ENCODE results near the gene RUVBL1. TPM values are rescaled to one million over a fixed set of nuclear protein-coding genes. Genes with fewer than 3 reads are reported as not detected.

The RUVBL1 gene
- total RNA-seq, 1 donor from 2014 or later: 53.8 TPM

- DNase-seq (ENCODE audit: low read depth in 2 of 2): peak; percentile 62 to 66
Observed at GRCh38 chr3:128068156-128068620, 55.4 kb downstream of the RUVBL1 start.

GRCh38 chr3:128067489-128067888 is 56.1 kb downstream of the RUVBL1 start:
- no peak for DNase-seq (ENCODE audit: low read depth in 2 of 2)

- no peak for DNase-seq (ENCODE audit: low read depth in 2 of 2)
Observed at GRCh38 chr3:128066676-128067075, 56.9 kb downstream of the RUVBL1 start.

DNA sequence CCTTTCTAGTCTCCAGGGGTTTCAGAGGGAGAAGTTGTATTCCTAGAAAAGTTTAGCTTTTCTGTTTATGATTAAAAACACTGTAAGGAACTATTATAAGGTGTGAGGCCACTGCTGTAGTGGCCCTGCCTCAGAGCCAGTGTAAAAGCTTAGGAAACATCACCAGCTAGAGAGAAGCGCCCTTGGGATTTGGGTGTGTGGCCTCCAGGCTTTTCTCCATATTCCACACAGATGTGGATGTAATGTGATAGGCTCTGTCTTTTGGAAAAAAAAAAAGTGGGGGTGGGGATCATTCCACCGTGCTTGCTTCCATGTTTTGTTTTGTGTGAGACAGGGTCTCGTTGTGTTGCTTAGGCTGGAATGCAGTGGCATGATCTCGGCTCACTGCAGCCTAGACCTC is 57.5 kb downstream of the RUVBL1 start:
- DNase-seq (ENCODE audit: low read depth in 2 of 2): no peak

DNA sequence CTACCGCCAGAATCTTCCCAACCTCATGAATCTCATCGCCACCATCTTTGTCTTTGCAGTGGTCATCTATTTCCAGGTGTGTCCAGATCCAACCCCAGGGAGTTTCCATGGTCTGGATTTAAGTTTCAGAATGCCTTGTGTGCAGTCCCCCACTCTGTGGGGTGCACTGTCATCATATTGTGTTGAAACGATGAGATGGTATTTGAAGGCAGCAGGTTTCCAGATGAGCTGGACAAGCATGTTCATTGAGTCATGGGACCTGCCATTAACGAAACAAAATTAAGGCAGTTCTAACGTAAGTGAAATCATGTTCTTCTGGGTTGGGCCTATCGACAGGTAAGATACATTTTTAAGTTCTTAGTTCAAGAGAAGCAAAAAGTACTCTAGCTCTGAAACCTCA is 58.6 kb downstream of the RUVBL1 start:
- no peak for DNase-seq (ENCODE audit: low read depth in 2 of 2)

DNA sequence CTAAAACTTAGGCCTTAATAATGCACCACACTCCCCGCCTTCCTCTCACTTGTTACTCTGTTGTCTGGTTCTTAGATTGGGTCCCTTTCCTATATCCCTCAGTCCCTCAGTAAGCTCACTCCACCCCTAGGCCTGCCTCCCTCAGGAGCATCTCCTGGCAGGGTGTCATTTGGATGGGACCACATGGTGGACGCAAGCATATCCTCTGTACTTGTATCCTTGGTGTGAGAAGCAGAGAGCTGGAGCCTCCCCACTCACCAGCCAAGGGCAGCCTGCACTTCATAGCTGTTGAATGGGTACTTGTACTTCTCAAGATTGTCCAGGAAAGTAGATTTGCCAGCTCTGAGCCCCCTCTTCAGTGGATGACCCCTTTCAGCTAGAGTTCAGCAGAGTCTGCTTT is 59.7 kb downstream of the RUVBL1 start:
- no peak for DNase-seq (ENCODE audit: low read depth in 2 of 2)

- no peak for DNase-seq (ENCODE audit: low read depth in 2 of 2)
Observed at GRCh38 chr3:128062033-128062745, 61.4 kb downstream of the RUVBL1 start.

GRCh38 chr3:128060473-128061381 is 62.9 kb downstream of the RUVBL1 start:
- DNase-seq (ENCODE audit: low read depth in 2 of 2): peak in 1 of 2 donors; percentile 94

DNA sequence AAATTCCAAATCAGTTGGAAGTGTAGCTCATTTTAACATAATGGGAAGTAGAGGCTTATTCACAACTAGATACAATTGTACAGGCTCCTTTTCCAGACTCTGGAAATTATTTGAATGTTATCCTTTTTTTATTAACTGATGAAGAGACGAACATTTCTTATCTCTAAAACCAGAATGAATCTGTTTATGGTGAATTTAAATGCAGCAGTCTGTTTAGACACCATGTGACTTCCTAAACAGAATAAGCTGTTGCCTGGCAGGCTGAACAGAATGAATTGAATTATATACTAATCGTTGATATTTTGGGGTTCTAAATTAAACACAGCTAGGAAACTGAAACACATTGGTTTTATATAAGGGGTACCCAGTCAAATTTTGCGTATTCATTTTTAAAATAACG is 67.4 kb downstream of the RUVBL1 start:
- no peak for DNase-seq (ENCODE audit: low read depth in 2 of 2)

- peak; percentile 49 to 58 for DNase-seq (ENCODE audit: low read depth in 2 of 2)
Observed at GRCh38 chr3:128054367-128054766, 69.2 kb downstream of the RUVBL1 start.

DNA sequence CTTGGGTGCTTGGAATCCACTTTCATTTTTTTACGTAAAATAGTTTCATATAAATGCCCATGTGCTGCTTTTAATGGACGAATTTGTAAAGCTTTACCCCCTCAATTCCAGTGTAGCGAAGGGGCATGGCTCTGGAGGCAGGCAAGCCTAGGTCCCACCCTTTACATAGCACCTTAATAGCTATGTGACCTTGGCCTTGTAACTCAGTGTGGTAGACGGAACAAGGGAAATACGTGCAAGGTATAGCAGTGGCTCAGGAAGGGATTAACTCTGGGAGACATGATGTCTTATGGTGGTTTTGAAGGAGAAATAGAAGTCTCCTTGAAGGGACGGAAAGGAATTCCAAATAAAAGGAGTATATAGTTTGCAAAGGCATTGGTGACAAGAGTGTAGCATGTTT is 70.0 kb downstream of the RUVBL1 start:
- no peak for DNase-seq (ENCODE audit: low read depth in 2 of 2)

GRCh38 chr3:128052595-128053351 is 70.8 kb downstream of the RUVBL1 start:
- peak; percentile 19 to 72 for DNase-seq (ENCODE audit: low read depth in 2 of 2)

GRCh38 chr3:128051837-128052594 is 71.6 kb downstream of the RUVBL1 start, which contains the start of gene SEC61A1:
SEC61A1 (plus strand) TSS chr3:128052437; CDS start chr3:128052553, 116 bp downstream.
- DNase-seq (ENCODE audit: low read depth in 2 of 2): peak; percentile 96 to 97

GRCh38 chr3:128051459-128051836 is 72.2 kb downstream of the RUVBL1 start:
- DNase-seq (ENCODE audit: low read depth in 2 of 2): no peak

- DNase-seq (ENCODE audit: low read depth in 2 of 2): peak in 1 of 2 donors; percentile 69
Observed at GRCh38 chr3:128050597-128050996, 73.0 kb downstream of the RUVBL1 start.

- no peak for DNase-seq (ENCODE audit: low read depth in 2 of 2)
Observed at GRCh38 chr3:128041344-128041743, 82.3 kb downstream of the RUVBL1 start.

- DNase-seq (ENCODE audit: low read depth in 2 of 2): no peak
Observed at GRCh38 chr3:128040660-128041059, 83.0 kb downstream of the RUVBL1 start.

DNA sequence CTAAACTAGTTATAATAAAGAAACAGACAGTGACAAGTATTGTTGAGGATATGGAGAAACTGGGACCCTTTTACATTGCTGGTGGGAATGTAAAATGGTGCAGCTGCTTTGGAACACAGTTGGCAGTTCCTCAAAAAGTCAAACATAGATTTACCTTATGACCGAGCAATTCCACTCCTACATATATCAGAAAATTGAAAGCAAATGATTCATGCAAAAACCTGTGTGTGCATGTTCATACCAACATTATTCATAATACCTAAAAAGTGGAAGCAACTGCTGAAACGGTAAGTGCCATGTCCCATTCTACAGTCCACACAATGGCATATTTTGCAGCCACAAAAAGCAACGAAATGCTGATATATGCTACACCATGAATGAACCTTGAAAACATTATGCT is 83.6 kb downstream of the RUVBL1 start:
- DNase-seq (ENCODE audit: low read depth in 2 of 2): no peak

- no peak for DNase-seq (ENCODE audit: low read depth in 2 of 2)
Observed at GRCh38 chr3:128036119-128036518, 87.5 kb downstream of the RUVBL1 start.

DNA sequence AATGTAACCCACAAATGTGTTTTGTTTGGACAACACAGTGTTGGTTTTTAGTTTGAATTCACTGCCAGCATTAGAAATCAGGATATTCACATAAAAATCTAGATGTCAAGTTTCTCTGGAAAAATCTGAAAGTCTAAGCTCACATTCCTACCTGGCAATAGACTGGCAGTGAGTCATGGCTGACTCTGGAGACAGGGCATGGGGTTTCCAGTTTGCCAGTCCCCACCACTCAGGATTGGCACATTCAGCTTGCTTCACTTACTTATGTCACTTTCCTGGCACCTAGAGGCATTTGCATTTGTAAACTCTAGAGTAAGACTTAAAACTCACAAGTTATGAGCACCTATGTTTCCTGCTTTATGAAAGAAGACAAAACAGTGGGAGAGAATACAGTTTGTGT is 90.5 kb downstream of the RUVBL1 start:
- DNase-seq (ENCODE audit: low read depth in 2 of 2): peak in 1 of 2 donors; percentile 19

Data from lung microvascular endothelial cell (primary cell).